LNCaP clone FGC (cell line): ENCODE measurements around the gene CKM.

Experiments used
- DNase-seq: peaks from one replicate; pipeline ENCODE4 v3.0.0-alpha.2; 2011; ENCODE audit warnings: low read depth
- H3K4me3 ChIP-seq: 2 replicates; pipeline ENCODE4 v1.5.1; 2011; ENCODE audit warnings: mild to moderate bottlenecking, low read depth, low read length, control low read depth
- CTCF ChIP-seq: IDR thresholded peaks from 2 replicates; pipeline ENCODE4 v1.5.1; 2012; ENCODE audit warnings: mild to moderate bottlenecking; ENCODE audit not compliant: control insufficient read depth, insufficient read depth; ENCODE audit errors: extremely low read depth

The CKM gene

GRCh38 chr19:45293682-45294081 is 29.0 kb downstream of the CKM start:
- no peak overlapping the region for H3K4me3 ChIP-seq
- no peak for DNase-seq
- no peak for TF ChIP-seq CTCF

- DNase-seq = no peak
- TF ChIP-seq CTCF = no peak
- no peak overlapping the region for H3K4me3 ChIP-seq
These were observed 30.8 kb downstream of the CKM start for GRCh38 chr19:45291834-45292233.

- H3K4me3 ChIP-seq = no peak overlapping the region
- no peak for TF ChIP-seq CTCF
- no peak for DNase-seq
These were observed 32.2 kb downstream of the CKM start for GRCh38 chr19:45290381-45290931.

GRCh38 chr19:45283443-45284033 is 39.1 kb downstream of the CKM start:
- no peak for DNase-seq
- no peak for TF ChIP-seq CTCF
- no peak overlapping the region for H3K4me3 ChIP-seq

- no peak overlapping the region for H3K4me3 ChIP-seq
- TF ChIP-seq CTCF = no peak
- DNase-seq = no peak
These were observed 42.2 kb downstream of the CKM start for GRCh38 chr19:45280471-45280961.

- DNase-seq = no peak
These were observed 43.0 kb downstream of the CKM start for GRCh38 chr19:45279587-45280192.

More at GRCh38 chr19:45279587-45280192, 43.0 kb downstream of the CKM start:
- TF ChIP-seq CTCF = no peak
- H3K4me3 ChIP-seq = no peak overlapping the region
